Endothelial cell of umbilical vein (primary cell): Measurements from ENCODE around the gene ANKH. TPM values are rescaled to one million over a fixed set of nuclear protein-coding genes. Genes with fewer than 3 reads are reported as not detected.

Experiments used
- BruUV-seq: library from RNA; stranded (reverse); fragments of 400-500 nt; replicated peaks from 2 replicates; lab custom pipeline; 2021; lab: Mats Ljungman, UMichigan
- CTCF ChIA-PET: fragments of 300-600, 350-600 bp; sonication (Branson Sonifier 250); formaldehyde crosslinking; loops from one replicate; lab custom pipeline; 2021; ENCODE audit warnings: antibody characterized with exemption, inconsistent platforms; lab: Charles Lee
- POLR2A ChIA-PET: fragments of 300-600, 350-600 bp; sonication (Branson Sonifier 250); formaldehyde crosslinking; loops from one replicate; lab custom pipeline; 2021; ENCODE audit warnings: antibody characterized with exemption, inconsistent platforms; lab: Charles Lee
- DNase-seq: peaks from one replicate; pipeline ENCODE4 v3.0.0-alpha.2; 2011; ENCODE audit warnings: low read depth, low spot score
- FAIRE-seq: peaks from 2 replicates; lab custom pipeline; 2011; peaks lifted over from hg19 to GRCh38; lab: Jason Lieb, UNC
- H2AFZ ChIP-seq: 2 replicates; pipeline ENCODE4 v1.6.0; 2012; ENCODE audit warnings: low read depth, low read length, control low read depth, inconsistent platforms
- H3K27ac ChIP-seq: 2 replicates; pipeline ENCODE4 v1.5.1; 2011; ENCODE audit warnings: low read depth, mild to moderate bottlenecking, control low read depth, low read length, moderate library complexity; ENCODE audit not compliant: insufficient read depth
- H3K27me3 ChIP-seq, 2 experiments: 2 replicates each; pipeline versions ENCODE4 v1.6.0 to v1.6.1; 2011; ENCODE audit warnings: low read length in 2 of 2, mixed read lengths in 1 of 2; ENCODE audit not compliant: control insufficient read depth in 2 of 2, insufficient read depth in 2 of 2
- H3K36me3 ChIP-seq, 2 experiments: 2 replicates in 1 of 2; 3 replicates in 1 of 2; pipeline ENCODE4 v1.5.1; 2011; ENCODE audit warnings: low read length in 2 of 2, mild to moderate bottlenecking in 1 of 2, moderate library complexity in 1 of 2; ENCODE audit not compliant: control insufficient read depth in 2 of 2, insufficient read depth in 2 of 2; ENCODE audit errors: extremely low read depth in 1 of 2
- H3K4me1 ChIP-seq: 3 replicates; pipeline ENCODE4 v1.5.1; 2011; ENCODE audit warnings: mild to moderate bottlenecking, low read length; ENCODE audit not compliant: control insufficient read depth, insufficient read depth; ENCODE audit errors: extremely low read depth
- H3K4me2 ChIP-seq: 2 replicates; pipeline ENCODE4 v1.6.1; 2011; ENCODE audit warnings: low read length, control low read depth, mixed read lengths; ENCODE audit not compliant: insufficient read depth
- H3K4me3 ChIP-seq, 3 experiments: fragments of 200-600 bp in 1 of 3; sonication (generic), shearing (Covaris generic) in 1 of 3; replicated peaks in 1 of 3; 2 replicates each; pipeline ENCODE4 v1.5.1; 2011 to 2016; ENCODE audit warnings: control low read depth in 3 of 3, low read length in 3 of 3, mild to moderate bottlenecking in 2 of 3, inconsistent platforms in 1 of 3, low read depth in 1 of 3, moderate library complexity in 1 of 3; ENCODE audit not compliant: insufficient read depth in 1 of 3
- H3K79me2 ChIP-seq: 2 replicates; pipeline ENCODE4 v1.6.0; 2012; ENCODE audit warnings: low read length, inconsistent platforms; ENCODE audit not compliant: control insufficient read depth, insufficient read depth
- H3K9ac ChIP-seq: replicated peaks from 2 replicates; pipeline ENCODE3; 2011; ENCODE audit warnings: low read length, control low read depth; ENCODE audit not compliant: insufficient read depth; ENCODE audit errors: extremely low read depth
- H3K9me1 ChIP-seq: replicated peaks from 3 replicates; pipeline ENCODE4 v1.6.0; 2011; ENCODE audit warnings: mild to moderate bottlenecking, low read length; ENCODE audit not compliant: control insufficient read depth, insufficient read depth; ENCODE audit errors: extremely low read depth
- H3K9me3 ChIP-seq: replicated peaks from 2 replicates; pipeline ENCODE4 v1.5.1; 2012; ENCODE audit warnings: low read length, inconsistent platforms; ENCODE audit not compliant: control insufficient read depth, insufficient read depth
- H4K20me1 ChIP-seq: replicated peaks from 2 replicates; pipeline ENCODE3; 2011; ENCODE audit warnings: mild to moderate bottlenecking, low read length; ENCODE audit not compliant: control insufficient read depth, insufficient read depth; ENCODE audit errors: extremely low read depth
- CTCF ChIP-seq, 2 donors: IDR thresholded peaks; 1 replicate in 1 of 2; 2 replicates in 1 of 2; pipeline ENCODE4 v1.5.1; 2011; ENCODE audit warnings: low read length in 2 of 2, mild to moderate bottlenecking in 2 of 2, moderate library complexity in 2 of 2, control low read depth in 1 of 2, inconsistent platforms in 1 of 2, low read depth in 1 of 2; ENCODE audit not compliant: insufficient read depth in 1 of 2; ENCODE audit errors: extremely low read depth in 1 of 2
- EZH2 ChIP-seq: IDR thresholded peaks from 2 replicates; pipeline ENCODE4 v1.6.1; 2012; ENCODE audit warnings: borderline replicate concordance, low read depth, mild to moderate bottlenecking, moderate library complexity, low read length, inconsistent platforms; ENCODE audit not compliant: severe bottlenecking
- FOS ChIP-seq: IDR thresholded peaks from 2 replicates; pipeline ENCODE4 v1.6.1; 2011; ENCODE audit warnings: mild to moderate bottlenecking, low read length, moderate library complexity, borderline replicate concordance; ENCODE audit not compliant: insufficient read depth
- GATA2 ChIP-seq: IDR thresholded peaks from 2 replicates; pipeline ENCODE4 v1.7.0; 2011; ENCODE audit warnings: low read depth, mild to moderate bottlenecking, moderate library complexity, mixed read lengths, low read length; ENCODE audit not compliant: insufficient read length, insufficient read depth
- JUN ChIP-seq: IDR thresholded peaks from 2 replicates; pipeline ENCODE4 v1.6.1; 2011; ENCODE audit warnings: borderline replicate concordance, low read depth; ENCODE audit not compliant: insufficient read length, insufficient read depth
- MAX ChIP-seq: IDR thresholded peaks from 2 replicates; pipeline ENCODE4 v1.6.1; 2011; ENCODE audit not compliant: insufficient read depth, insufficient read length
- MYC ChIP-seq: IDR thresholded peaks from one replicate; pipeline ENCODE4 v1.6.1; 2011; ENCODE audit warnings: mild to moderate bottlenecking, low read depth, low read length
- POLR2A ChIP-seq: IDR thresholded peaks from 2 replicates; pipeline ENCODE4 v1.6.1; 2012; ENCODE audit warnings: low read depth, mild to moderate bottlenecking, control low read depth, low read length
- POLR2AphosphoS5 ChIP-seq: IDR thresholded peaks from 2 replicates; pipeline ENCODE4 v1.6.1; 2012; ENCODE audit warnings: low read depth, mild to moderate bottlenecking, control low read depth, low read length, moderate library complexity; ENCODE audit not compliant: insufficient read depth
- dilution Hi-C: fragments of 300-500 bp; cut with MboI; formaldehyde crosslinking; loops from one replicate; pipeline ENCODE4 v1.15.0; 2019; ENCODE audit warnings: low sequenced_read_pairs; ENCODE audit not compliant: extremely low pct_ligation_motif_present
- intact Hi-C: fragments of 100-400 bp; cut with micrococcal nuclease; formaldehyde crosslinking; loops from one replicate; pipeline ENCODE4 v1.10.0; 2022
- polyA plus RNA-seq, 4 experiments: library from polyadenylated mRNA; depleted of rRNA in 3 of 4; stranded (reverse) in 3 of 4; unstranded in 1 of 4; fragments of >200 nt; gene quantifications; 2 replicates each; pipeline versions ENCODE4 v1.2.1 to v1.2.3, GENCODE V29; 2011 to 2012; ENCODE audit warnings: missing spikeins in 1 of 4
- total RNA-seq: library from RNA; stranded (reverse); gene quantifications from 2 replicates; pipeline ENCODE4 v1.2.3, GENCODE V29; 2021

The ANKH gene
- total and polyA plus RNA-seq, 2 donors (not counting 3 experiments of a cell fraction or from before 2014, with no cell fraction given), result 12.7 to 31.4 TPM

- H3K36me3 ChIP-seq, result no peaks in the 10 kb centered on the region
Observed at GRCh38 chr5:14812166-14812565, 59.4 kb downstream of the ANKH start.

GRCh38 chr5:14810928-14811572 is 60.5 kb downstream of the ANKH start:
- ChIA-PET POLR2A (no interaction called here), CTCF (no interaction called here)
- Histone ChIP-seq H3K9me3 (no peaks in the 10 kb centered on the region), H3K4me2 (no peak overlapping the region), H3K9me1 (no peaks in the 10 kb centered on the region), H3K4me3 (no peak overlapping the region), H3K4me1 (peaks cover 20% of the 10 kb centered on the region), H4K20me1 (no peaks in the 10 kb centered on the region), H2AFZ (no peak overlapping the region), H3K27me3 (no peaks in the 10 kb centered on the region), H3K36me3 (no peaks in the 10 kb centered on the region), H3K9ac (no peak overlapping the region), H3K79me2 (no peaks in the 10 kb centered on the region), H3K27ac (no peak overlapping the region)
- no peak for TF ChIP-seq POLR2AphosphoS5
- no peak for TF ChIP-seq EZH2
- no peak for TF ChIP-seq MYC
- no peak for TF ChIP-seq MAX
- TF ChIP-seq JUN, result no peak
- TF ChIP-seq FOS, result no peak
- TF ChIP-seq GATA2, result no peak
- TF ChIP-seq CTCF (IDR thresholded peaks at IDR 0.05; ENCODE audit: extremely low read depth in 1 of 2, insufficient read depth in 1 of 2, low read depth in 1 of 2, low read length in 2 of 2), result no peak
- dilution Hi-C loops, result no loop called here
- FAIRE-seq (no peak), DNase-seq (no peak)
- intact Hi-C loops, result loop anchor here (1.0 kb wide), 1 partner anchor 10 kb away; no protein-coding TSS in a partner anchor
- no TSS peak for BruUV-seq

More at GRCh38 chr5:14812166-14812565, 59.4 kb downstream of the ANKH start:
- FAIRE-seq (no peak), DNase-seq (no peak)
- no peaks in the 10 kb centered on the region for H3K9me3 ChIP-seq
- intact Hi-C loops, result loop anchor here (2.0 kb wide), 1 partner anchor 83 kb away; no protein-coding TSS in a partner anchor
- H4K20me1 ChIP-seq, result no peaks in the 10 kb centered on the region
- no peaks in the 10 kb centered on the region for H3K79me2 ChIP-seq
- no peak overlapping the region for H2AFZ ChIP-seq
- H3K4me3 ChIP-seq, result no peak overlapping the region
- no peak overlapping the region for H3K9ac ChIP-seq
- no TSS peak for BruUV-seq
- H3K27ac ChIP-seq, result no peak overlapping the region
- H3K27me3 ChIP-seq, result no peaks in the 10 kb centered on the region
- CTCF ChIA-PET, result no interaction called here
- H3K4me2 ChIP-seq, result no peak overlapping the region
- H3K4me1 ChIP-seq, result peaks cover 20% of the 10 kb centered on the region
- H3K9me1 ChIP-seq, result no peaks in the 10 kb centered on the region
- POLR2A ChIA-PET, result no interaction called here
- TF ChIP-seq POLR2A (no peak), POLR2AphosphoS5 (no peak), GATA2 (no peak)
- dilution Hi-C loops, result no loop called here
